Measurements from ENCODE around the gene OTOGL. TPM values are rescaled to one million over a fixed set of nuclear protein-coding genes. Genes with fewer than 3 reads are reported as not detected.

Gene OTOGL
- total RNA-seq, 1 donor from 2014 or later: 0.32 TPM

DNA sequence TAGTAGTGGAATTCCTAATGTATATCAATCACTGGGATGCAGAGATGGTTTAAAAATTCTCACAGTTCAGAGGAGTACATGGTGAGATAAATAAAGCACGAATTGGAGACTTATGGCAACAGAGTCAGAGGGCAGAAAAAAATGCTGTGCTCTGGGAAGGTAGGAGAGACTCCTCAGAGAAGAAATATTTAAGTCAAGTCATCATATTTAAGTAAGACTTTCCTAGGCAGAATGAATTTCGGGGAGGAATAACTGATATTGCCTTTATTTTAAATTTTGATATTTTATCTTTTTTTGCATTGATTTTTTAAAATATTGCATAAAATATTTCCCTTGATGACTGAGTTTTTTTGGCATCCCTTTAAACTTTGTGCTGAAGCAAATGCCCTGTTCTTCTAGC is 67.4 kb downstream of the OTOGL start:
- no peak overlapping the region for H3K4me3 ChIP-seq
- intact Hi-C loops (cut with DNase I): no loop called here
- no peaks in the 10 kb centered on the region for H3K27me3 ChIP-seq (ENCODE audit: low read depth)
- ATAC-seq (no peak), DNase-seq (no peak)
- no peaks in the 10 kb centered on the region for H3K9me3 ChIP-seq
- H3K27ac ChIP-seq: no peak overlapping the region
- H3K36me3 ChIP-seq: no peaks in the 10 kb centered on the region
- no peaks in the 10 kb centered on the region for H3K4me1 ChIP-seq
- TF ChIP-seq, protein P1, sequence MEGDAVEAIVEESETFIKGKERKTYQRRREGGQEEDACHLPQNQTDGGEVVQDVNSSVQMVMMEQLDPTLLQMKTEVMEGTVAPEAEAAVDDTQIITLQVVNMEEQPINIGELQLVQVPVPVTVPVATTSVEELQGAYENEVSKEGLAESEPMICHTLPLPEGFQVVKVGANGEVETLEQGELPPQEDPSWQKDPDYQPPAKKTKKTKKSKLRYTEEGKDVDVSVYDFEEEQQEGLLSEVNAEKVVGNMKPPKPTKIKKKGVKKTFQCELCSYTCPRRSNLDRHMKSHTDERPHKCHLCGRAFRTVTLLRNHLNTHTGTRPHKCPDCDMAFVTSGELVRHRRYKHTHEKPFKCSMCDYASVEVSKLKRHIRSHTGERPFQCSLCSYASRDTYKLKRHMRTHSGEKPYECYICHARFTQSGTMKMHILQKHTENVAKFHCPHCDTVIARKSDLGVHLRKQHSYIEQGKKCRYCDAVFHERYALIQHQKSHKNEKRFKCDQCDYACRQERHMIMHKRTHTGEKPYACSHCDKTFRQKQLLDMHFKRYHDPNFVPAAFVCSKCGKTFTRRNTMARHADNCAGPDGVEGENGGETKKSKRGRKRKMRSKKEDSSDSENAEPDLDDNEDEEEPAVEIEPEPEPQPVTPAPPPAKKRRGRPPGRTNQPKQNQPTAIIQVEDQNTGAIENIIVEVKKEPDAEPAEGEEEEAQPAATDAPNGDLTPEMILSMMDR (IDR thresholded peaks at IDR 0.05): no peak

DNA sequence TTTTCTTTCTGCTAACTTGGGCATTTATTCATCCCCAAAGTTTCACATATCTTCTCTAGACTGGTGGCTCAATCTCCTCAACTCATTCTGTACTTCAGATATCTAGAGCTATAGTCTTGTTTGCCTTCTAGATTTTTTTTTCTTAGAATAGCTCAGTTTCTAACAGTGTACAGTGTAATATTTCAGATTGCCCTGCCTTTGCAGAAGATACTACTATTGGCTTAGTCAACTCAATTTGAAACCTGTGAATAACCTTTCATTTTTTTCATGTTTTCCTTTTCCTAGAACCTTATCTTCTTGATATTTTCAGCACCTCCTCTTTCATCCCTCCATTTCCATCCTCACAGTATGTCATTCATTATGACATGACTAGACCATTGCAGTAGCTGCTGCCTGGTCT is 69.6 kb downstream of the OTOGL start:
- intact Hi-C loops (cut with DNase I): no loop called here
- Histone ChIP-seq H3K4me3 (no peak overlapping the region), H3K4me1 (no peaks in the 10 kb centered on the region), H3K27me3 (ENCODE audit: low read depth) (no peaks in the 10 kb centered on the region), H3K9me3 (no peaks in the 10 kb centered on the region), H3K27ac (no peak overlapping the region), H3K36me3 (no peaks in the 10 kb centered on the region)
- ATAC-seq (no peak), DNase-seq (no peak)
- TF ChIP-seq, protein P1 (IDR thresholded peaks at IDR 0.05): no peak

DNA sequence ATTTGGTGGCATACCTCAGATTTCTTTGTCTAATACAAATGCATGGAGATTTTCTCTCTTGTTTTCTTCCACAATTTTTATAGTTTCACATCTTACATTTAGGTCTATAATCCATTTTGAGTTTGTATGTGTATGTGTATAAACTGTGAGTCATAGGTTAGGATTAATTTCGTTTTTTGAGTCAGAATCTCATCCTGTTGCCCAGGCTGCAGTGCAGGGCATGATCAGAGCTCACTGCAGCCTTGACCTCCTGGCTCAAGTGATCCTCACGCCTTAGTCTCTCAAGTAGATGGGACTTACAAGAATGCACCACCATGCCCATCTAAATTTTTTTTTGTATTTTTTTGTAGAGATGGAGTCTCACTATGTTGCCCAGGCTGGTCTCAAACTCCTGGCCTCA is 71.6 kb downstream of the OTOGL start:
- no peak overlapping the region for H3K27ac ChIP-seq
- H3K27me3 ChIP-seq (ENCODE audit: low read depth): no peaks in the 10 kb centered on the region
- intact Hi-C loops (cut with DNase I): no loop called here
- no peaks in the 10 kb centered on the region for H3K4me1 ChIP-seq
- no peaks in the 10 kb centered on the region for H3K9me3 ChIP-seq
- ATAC-seq: no peak
- TF ChIP-seq, protein P1 (IDR thresholded peaks at IDR 0.05): no peak
- no peak overlapping the region for H3K4me3 ChIP-seq
- no peaks in the 10 kb centered on the region for H3K36me3 ChIP-seq
- DNase-seq: no peak

DNA sequence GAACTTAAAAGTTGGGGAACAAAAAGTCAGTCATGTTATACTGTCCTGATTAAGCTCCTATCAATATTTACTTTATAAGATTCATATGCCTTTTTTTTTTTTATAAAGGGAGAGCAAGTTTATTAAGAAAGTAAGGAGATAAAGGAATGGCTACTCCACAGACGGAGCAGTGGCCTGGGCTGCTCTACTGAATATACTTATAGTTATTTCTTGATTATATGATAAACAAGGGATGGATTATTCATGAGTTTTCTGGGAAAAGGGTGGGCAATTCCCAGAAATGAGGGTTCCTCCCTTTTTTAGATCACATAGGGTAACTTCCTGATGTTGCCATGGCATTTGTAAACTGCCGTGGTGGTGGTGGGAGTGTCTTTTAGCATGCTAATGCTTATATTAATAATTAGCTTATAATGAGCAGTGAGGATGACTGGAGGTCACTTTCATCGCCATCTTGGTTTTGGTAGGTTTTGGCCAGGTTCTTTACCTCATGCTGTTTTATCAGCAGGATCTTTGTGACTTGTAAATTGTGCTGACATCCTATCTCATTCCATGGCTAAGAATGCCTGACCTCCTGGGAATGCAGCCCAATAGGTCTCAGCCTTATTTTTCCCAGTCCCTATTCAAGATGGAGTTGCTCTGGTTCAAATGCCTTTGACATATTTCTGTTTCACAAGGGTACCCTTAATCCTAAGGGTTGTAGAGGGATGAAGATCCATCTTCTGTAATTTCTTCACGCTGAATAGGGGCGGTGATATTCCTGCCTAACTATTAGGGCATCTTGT is 73.9 kb downstream of the OTOGL start:
- DNase-seq (no peak), ATAC-seq (no peak)
- intact Hi-C loops (cut with DNase I): no loop called here
- no peaks in the 10 kb centered on the region for H3K4me1 ChIP-seq
- H3K36me3 ChIP-seq: no peaks in the 10 kb centered on the region
- TF ChIP-seq, protein P1 (IDR thresholded peaks at IDR 0.05): no peak
- no peak overlapping the region for H3K27ac ChIP-seq
- H3K4me3 ChIP-seq: no peak overlapping the region
- no peaks in the 10 kb centered on the region for H3K9me3 ChIP-seq
- no peaks in the 10 kb centered on the region for H3K27me3 ChIP-seq (ENCODE audit: low read depth)

DNA sequence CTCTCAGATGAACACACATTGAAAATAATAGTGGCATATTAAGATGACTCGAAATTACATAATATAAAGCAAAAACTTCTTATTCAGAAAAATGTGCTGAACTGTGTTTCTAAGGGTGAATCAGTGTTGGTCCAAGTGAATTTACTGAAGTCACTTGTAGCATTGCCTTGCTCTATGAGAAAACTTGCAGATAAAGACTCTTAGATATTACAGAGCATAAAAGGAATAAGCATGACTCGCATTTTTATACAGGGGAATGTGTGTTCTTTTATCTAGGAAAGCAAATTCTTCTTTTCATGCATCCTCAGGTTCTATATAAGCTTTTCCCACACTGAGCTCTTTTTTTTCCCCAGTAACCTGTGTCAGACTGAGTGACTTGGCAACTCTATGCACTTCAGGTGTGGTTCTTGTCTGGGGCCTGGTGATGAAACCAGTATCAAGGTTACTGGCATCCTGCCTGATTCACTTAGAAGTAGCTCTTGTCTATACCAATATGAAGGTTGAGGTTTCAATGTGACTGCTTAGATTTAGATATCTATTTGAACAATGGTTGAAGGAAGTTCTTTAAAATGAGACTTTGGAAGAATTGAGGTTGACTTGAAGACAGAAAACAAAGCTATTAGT is 76.1 kb downstream of the OTOGL start:
- Histone ChIP-seq H3K4me1 (no peaks in the 10 kb centered on the region), H3K27me3 (ENCODE audit: low read depth) (no peaks in the 10 kb centered on the region), H3K4me3 (no peak overlapping the region), H3K9me3 (no peaks in the 10 kb centered on the region), H3K27ac (no peak overlapping the region), H3K36me3 (no peaks in the 10 kb centered on the region)
- DNase-seq (no peak), ATAC-seq (no peak)
- intact Hi-C loops (cut with DNase I): no loop called here
- TF ChIP-seq, protein P1 (IDR thresholded peaks at IDR 0.05): no peak

Measured in lower lobe of right lung (tissue), 2 donors.